ENCODE data around the gene CALR. TPM values are rescaled to one million over a fixed set of nuclear protein-coding genes. Genes with fewer than 3 reads are reported as not detected.

The CALR gene
- total RNA-seq, 1 donor from 2014 or later, result 2,193 TPM

GRCh38 chr19:12946731-12947496 lies 8.5 kb downstream of the CALR start:
- Histone ChIP-seq H3K9me3 (ENCODE audit: insufficient read depth, low read depth, low read length) (no peaks in the 10 kb centered on the region), H3K79me2 (ENCODE audit: insufficient read depth, low read length) (peaks cover 62% of the 10 kb centered on the region), H3K4me1 (ENCODE audit: insufficient read depth, low read length) (peaks cover 20% of the 10 kb centered on the region), H3K9ac (ENCODE audit: low read length) (peak overlapping the region; percentile 93), H3K27ac (ENCODE audit: low read depth, low read length) (peak overlapping the region; percentile 80), H3K4me3 (ENCODE audit: insufficient read depth, low read depth, low read length) (peak overlapping the region; percentile 91), H3K27me3 (ENCODE audit: insufficient read depth, low read length) (no peaks in the 10 kb centered on the region), H2AFZ (ENCODE audit: low read depth, low read length) (no peak overlapping the region), H3K36me3 (ENCODE audit: insufficient read depth, low read length) (peaks cover 41% of the 10 kb centered on the region), H4K20me1 (ENCODE audit: insufficient read depth, low read length) (peaks cover 48% of the 10 kb centered on the region), H3K4me2 (ENCODE audit: low read length) (peak overlapping the region; percentile 94)
- FAIRE-seq, result peak; percentile 29
- DNase-seq (ENCODE audit: low read depth), result no peak
- H3K9me3 Mint-ChIP-seq (ENCODE audit: unreplicated experiment), result no peaks in the 10 kb centered on the region
- H3K4me1 Mint-ChIP-seq (ENCODE audit: low read depth, unreplicated experiment), result peaks cover 22% of the 10 kb centered on the region
- H3K4me3 Mint-ChIP-seq (ENCODE audit: unreplicated experiment), result peak overlapping the region; percentile 91
- TF ChIP-seq CTCF (IDR thresholded peaks at IDR 0.05; ENCODE audit: insufficient read depth, low read depth, low read length) (no peak), EZH2 (IDR thresholded peaks at IDR 0.05; ENCODE audit: insufficient read depth, low read length) (no peak)
- H3K27ac Mint-ChIP-seq (ENCODE audit: unreplicated experiment), result peak overlapping the region; percentile 88
- no peaks in the 10 kb centered on the region for H3K27me3 Mint-ChIP-seq (ENCODE audit: low read depth, unreplicated experiment)
- H3K36me3 Mint-ChIP-seq (ENCODE audit: low read depth, unreplicated experiment), result peaks cover 16% of the 10 kb centered on the region

GRCh38 chr19:12947702-12948611 lies 9.5 kb downstream of the CALR start:
- Mint-ChIP-seq H3K36me3 (ENCODE audit: low read depth, unreplicated experiment) (peaks cover 12% of the 10 kb centered on the region), H3K4me1 (ENCODE audit: low read depth, unreplicated experiment) (peaks cover 15% of the 10 kb centered on the region), H3K27ac (ENCODE audit: unreplicated experiment) (no peak overlapping the region), H3K9me3 (ENCODE audit: unreplicated experiment) (no peaks in the 10 kb centered on the region), H3K27me3 (ENCODE audit: low read depth, unreplicated experiment) (no peaks in the 10 kb centered on the region), H3K4me3 (ENCODE audit: unreplicated experiment) (peak overlapping the region; percentile 64)
- H2AFZ ChIP-seq (ENCODE audit: low read depth, low read length), result no peak overlapping the region
- H3K36me3 ChIP-seq (ENCODE audit: insufficient read depth, low read length), result peaks cover 37% of the 10 kb centered on the region
- no peaks in the 10 kb centered on the region for H3K27me3 ChIP-seq (ENCODE audit: insufficient read depth, low read length)
- H3K4me3 ChIP-seq (ENCODE audit: insufficient read depth, low read depth, low read length), result no peak overlapping the region
- FAIRE-seq (no peak), DNase-seq (ENCODE audit: low read depth) (no peak)
- H3K9me3 ChIP-seq (ENCODE audit: insufficient read depth, low read depth, low read length), result no peaks in the 10 kb centered on the region
- TF ChIP-seq CTCF (IDR thresholded peaks at IDR 0.05; ENCODE audit: insufficient read depth, low read depth, low read length) (no peak), EZH2 (IDR thresholded peaks at IDR 0.05; ENCODE audit: insufficient read depth, low read length) (no peak)
- H3K4me2 ChIP-seq (ENCODE audit: low read length), result peak overlapping the region; percentile 34
- peak overlapping the region; percentile 10 for H3K9ac ChIP-seq (ENCODE audit: low read length)
- peaks cover 28% of the 10 kb centered on the region for H3K4me1 ChIP-seq (ENCODE audit: insufficient read depth, low read length)
- H3K27ac ChIP-seq (ENCODE audit: low read depth, low read length), result peak overlapping the region; percentile 14
- H3K79me2 ChIP-seq (ENCODE audit: insufficient read depth, low read length), result peaks cover 53% of the 10 kb centered on the region
- peaks cover 42% of the 10 kb centered on the region for H4K20me1 ChIP-seq (ENCODE audit: insufficient read depth, low read length)

All from astrocyte (in vitro differentiated cells and primary cell).